CD4-positive, alpha-beta T cell treated with Interleukin-17A for 1 hour (primary cell): Measurements from ENCODE around the gene MPZL1.
"Not testable (repeated sequence)": the region's sequence is repeated elsewhere in the genome, so short reads cannot be mapped to it uniquely, and the experiment has no call there.

Experiments
- DNase-seq: peaks from one replicate; pipeline ENCODE4 v3.0.0-alpha.2; 2020

Gene MPZL1

GRCh38 chr1:167782946-167783345 lies 61.2 kb downstream of the MPZL1 start:
- no peak for DNase-seq

- no peak for DNase-seq
Measured at GRCh38 chr1:167784876-167785550, 63.2 kb downstream of the MPZL1 start.

DNA sequence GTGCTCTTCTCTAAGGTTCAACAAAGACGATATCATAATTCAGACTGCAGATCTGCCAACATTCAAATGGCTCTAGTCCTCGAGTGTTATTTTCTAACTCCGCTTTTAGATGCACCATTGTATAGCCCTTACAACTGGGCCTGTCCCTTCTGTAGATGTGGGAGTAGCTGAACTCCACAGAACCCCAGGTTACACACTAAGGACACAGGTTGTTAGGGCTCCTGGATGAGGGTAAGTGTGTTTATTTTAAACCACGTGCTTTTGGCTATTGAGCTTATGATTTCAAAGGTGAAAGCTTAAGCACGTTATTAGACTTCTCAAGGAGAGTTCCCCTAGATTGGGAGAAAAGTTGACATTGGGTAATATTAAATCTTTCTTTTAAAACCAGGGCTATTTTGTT lies 64.7 kb downstream of the MPZL1 start:
- DNase-seq, result no peak

DNA sequence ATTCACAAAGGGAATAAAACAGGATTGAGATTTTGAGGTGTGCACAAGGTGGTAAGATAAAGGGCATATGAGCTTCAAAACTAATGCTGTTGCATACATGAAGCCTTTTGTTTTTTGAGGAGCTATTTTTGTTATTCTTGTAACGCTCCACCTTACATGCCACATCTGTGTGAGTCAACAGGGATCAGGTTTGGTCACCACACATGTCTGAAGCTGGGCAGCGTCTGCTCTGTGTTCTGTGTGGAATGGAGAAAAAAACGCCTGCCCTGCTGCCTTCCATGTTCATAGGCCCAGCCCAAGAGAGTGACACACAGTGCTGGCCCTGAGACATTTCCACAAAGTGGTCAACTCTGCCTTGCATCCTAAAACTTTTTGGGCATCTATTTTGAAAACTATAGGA lies 67.7 kb downstream of the MPZL1 start:
- DNase-seq, result no peak

DNA sequence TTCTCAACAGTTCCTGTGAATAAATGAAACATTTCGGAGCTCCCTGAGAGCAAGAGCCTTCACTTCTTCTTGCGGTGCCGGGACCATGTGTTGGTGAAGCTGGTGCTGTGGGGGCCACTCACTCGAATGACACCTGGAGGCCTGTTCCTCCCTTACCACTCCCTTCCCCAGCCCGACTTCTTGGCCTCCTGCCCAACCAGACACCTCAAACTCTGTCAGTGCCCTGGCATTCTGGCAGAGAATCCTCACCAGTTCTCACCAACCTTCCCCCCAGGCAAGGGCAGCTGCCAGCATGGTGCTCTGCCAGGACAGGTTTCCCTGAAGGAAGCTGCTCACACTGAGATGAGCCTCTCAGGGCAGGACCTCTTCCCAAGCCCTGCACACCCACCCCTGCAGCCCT lies 68.3 kb downstream of the MPZL1 start:
- no peak for DNase-seq

DNA sequence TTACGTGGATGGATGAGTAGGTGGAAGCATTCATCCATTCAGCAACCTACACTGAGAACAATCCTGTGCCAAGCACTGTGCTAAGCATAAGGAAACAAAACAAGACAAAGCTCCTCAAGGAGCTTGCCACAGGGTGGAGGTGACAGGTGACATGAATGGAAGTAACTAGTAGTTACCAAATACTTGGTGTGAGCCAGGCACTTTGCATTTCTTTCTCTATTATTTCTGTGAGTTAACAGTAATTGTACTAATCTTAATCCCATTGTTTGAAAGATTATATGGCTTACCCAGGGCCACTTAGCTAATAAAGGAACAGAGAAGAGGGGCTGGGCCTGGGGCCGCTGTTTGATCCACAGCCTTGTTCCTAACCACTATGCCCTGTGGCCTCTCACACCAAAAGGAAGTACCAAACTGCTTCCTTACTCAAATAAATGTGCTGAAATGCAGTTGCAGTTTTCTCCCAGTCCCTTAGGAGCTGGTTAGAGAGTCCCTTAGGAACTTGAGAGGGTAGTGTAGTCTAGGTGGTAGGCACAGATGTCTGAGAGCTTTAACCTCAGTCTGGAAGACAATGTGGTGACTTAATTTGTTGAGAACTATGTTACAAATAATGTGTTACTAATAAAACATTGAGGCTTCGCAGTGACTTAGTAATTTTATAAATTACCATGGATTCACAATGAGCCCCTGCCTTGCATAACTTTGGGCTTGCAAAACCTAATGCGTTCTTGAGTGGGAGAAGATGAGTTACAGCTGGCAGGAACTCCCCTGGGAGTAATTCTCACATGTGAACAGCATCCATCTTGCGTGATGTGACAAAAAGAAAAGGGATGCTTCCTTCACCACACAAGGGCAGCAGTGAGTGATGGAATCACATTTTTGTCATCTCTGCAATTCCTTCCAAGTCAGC lies 69.8 kb downstream of the MPZL1 start:
- no peak for DNase-seq

DNA sequence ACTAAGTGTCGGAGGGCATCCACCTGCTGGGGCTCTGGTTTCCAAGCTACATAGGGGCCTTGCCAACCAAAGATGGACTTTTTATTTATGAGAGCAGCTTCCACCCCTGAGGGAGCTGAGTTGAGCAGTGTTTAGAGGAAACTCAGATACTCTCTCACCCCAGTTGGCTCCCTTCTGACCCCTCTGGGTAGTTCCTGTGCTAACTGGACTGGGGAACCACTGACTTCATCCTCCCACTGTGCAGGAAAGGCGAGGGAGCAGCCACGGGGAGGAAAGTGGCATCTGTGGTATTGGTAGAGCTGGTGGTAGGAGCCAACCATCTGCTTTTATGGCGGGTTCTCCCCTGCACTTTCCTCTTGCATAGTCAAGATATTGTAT lies 70.4 kb downstream of the MPZL1 start:
- DNase-seq, result no peak

GRCh38 chr1:167794043-167794442 lies 72.3 kb downstream of the MPZL1 start:
- DNase-seq, result no peak

DNA sequence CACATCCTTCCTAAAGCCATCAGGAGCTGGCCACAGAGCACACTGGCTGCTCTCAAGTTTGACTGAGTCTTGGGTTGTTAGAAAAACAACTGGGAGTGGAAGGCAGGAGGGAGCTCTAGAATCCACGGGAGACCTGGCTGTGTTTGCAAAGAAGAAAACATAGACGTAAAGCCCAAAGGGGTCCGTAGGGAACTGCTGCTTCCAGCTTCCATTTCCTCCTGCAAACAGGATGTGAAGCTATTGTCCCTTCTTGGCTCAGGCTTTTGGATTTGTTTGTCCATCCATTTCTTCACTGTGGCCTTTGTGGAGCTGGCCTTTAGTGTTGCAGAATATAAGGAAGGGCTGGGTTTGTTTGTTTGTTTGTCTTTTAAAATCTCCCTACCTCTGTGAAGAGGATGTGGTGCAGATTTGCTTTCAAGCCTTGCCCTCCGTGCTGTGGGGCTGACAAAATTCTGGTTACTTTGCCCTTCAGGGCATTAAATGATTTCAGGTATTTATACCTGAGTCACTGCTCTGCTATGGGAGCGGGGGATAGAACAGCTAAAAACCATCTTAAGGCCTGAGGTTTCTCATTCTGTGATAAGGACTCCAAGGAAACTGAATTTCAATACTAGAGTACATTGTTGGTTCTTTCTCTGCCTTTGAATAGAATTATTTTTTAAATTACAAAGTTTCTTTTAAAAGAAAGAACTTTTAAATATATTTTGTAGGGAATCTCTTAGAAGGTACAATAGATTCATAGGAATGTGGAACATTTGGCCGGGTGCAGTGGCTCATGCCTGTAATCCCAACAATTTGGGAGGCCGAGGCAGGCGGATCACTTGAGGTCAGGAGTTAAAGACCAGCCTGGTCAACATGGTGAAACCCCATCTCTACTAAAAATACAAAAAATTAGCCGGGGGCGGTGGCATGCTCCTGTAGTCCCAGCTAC lies 74.3 kb downstream of the MPZL1 start:
- DNase-seq, result no peak

- no peak for DNase-seq
Measured at GRCh38 chr1:167797015-167797414, 75.2 kb downstream of the MPZL1 start.

- DNase-seq, result no peak
Measured at GRCh38 chr1:167798952-167799351, 77.2 kb downstream of the MPZL1 start.

DNA sequence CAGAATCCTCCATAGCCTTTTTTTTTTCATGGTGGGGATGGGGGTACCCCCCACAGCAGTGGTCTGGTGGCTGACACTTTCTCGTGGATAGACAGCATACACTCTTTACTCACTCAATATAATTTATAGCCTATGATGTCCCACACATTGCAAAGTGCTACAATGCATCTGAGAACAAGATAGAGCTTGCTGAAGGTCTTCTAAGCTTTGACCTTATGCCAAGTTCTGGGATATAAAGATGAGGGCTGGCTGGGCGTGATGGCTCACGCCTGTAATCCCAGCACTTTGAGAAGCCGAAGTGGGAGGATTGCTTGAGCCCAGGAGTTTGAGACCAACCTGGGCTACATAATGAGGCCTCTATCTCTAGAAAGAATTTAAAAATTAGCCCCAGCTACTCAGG lies 78.0 kb downstream of the MPZL1 start:
- DNase-seq, result no peak

DNA sequence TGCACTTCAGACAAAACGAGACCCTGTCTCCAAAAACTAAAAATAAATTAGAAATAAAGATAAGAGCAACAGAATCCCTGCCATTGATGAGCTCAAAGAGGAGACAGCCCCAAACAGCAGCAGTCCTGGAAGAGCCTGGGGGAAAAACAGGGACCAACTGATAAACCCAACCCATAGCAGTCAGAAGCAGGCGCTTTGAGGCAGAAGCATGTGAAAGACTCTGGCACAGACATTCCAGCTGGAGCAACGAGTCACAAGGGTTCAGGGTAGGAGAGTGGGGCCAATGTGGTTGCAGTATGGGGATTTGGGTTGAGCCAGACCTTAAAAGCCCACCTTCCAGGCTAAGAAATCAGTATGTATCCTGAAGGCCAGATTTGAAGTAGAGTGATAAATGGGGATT lies 78.5 kb downstream of the MPZL1 start:
- DNase-seq, result no peak

- no peak for DNase-seq
Measured at GRCh38 chr1:167802235-167802634, 80.5 kb downstream of the MPZL1 start.

GRCh38 chr1:167803358-167804207 lies 81.8 kb downstream of the MPZL1 start:
- DNase-seq, result peak; percentile 86

GRCh38 chr1:167805041-167805556 lies 83.3 kb downstream of the MPZL1 start:
- DNase-seq, result peak; percentile 53

GRCh38 chr1:167806235-167806634 lies 84.5 kb downstream of the MPZL1 start:
- not testable (repeated sequence) for DNase-seq

GRCh38 chr1:167806676-167807075 lies 84.9 kb downstream of the MPZL1 start:
- not testable (repeated sequence) for DNase-seq

GRCh38 chr1:167808104-167808503 lies 86.3 kb downstream of the MPZL1 start:
- no peak for DNase-seq

DNA sequence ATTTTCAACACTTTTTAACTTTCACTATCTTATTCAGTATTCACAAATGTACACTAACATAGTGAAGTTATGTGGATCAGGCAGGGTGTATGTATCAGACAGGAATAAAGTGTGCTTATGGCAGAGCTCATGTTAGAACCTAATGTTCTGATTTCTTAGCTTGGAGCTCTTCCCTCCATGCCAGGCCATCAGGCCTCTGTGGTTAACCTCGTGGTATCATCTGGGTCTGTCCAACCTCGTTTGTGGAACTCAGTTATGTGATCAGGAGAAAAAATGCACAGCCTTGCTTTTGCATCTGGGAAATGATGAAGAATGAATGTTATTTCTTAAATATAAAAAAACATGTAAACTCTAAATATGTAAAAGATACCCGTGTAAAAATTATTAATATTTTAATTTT lies 86.9 kb downstream of the MPZL1 start:
- DNase-seq, result no peak

- DNase-seq, result no peak
Measured at GRCh38 chr1:167812972-167813371, 91.2 kb downstream of the MPZL1 start.

GRCh38 chr1:167815650-167816049 lies 93.9 kb downstream of the MPZL1 start:
- no peak for DNase-seq
